Measurements from ENCODE around the gene FBLN1.

FBLN1 gene

DNA sequence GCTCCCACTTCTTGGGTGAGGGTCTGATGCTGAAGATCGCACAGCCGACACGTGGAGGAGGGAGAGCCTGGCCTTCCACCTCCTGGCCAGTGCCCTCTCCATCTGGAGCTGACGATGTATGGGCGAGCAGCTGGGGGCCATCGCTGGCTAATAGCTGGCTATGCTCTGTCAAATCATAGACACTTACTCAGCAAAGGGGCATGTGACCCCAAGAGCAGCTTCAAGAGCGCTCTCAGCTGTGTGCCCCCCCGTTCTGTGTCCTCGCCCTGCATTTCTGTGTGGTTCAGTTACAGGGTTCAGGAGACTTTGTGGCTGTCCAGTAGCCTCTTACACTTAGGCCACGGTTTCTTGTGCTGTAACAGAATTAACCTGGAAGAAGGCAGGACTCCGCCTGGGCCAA, 26.4 kb downstream of the FBLN1 start:
- no peak for ATAC-seq
- TF ChIP-seq CSDC2 (CRISPR knock-in tag; IDR thresholded peaks at IDR 0.05) = no peak
- TF ChIP-seq BACH2 (CRISPR knock-in tag; IDR thresholded peaks at IDR 0.05; ENCODE audit: borderline replicate concordance) = no peak
- TF ChIP-seq ZC3H10 (CRISPR knock-in tag; IDR thresholded peaks at IDR 0.05) = no peak
- no peak for TF ChIP-seq ARNTL (CRISPR knock-in tag; IDR thresholded peaks at IDR 0.05; ENCODE audit: borderline replicate concordance, low read depth)
- TF ChIP-seq SNAI2 (CRISPR knock-in tag; IDR thresholded peaks at IDR 0.05) = no peak
- TF ChIP-seq, protein P1, sequence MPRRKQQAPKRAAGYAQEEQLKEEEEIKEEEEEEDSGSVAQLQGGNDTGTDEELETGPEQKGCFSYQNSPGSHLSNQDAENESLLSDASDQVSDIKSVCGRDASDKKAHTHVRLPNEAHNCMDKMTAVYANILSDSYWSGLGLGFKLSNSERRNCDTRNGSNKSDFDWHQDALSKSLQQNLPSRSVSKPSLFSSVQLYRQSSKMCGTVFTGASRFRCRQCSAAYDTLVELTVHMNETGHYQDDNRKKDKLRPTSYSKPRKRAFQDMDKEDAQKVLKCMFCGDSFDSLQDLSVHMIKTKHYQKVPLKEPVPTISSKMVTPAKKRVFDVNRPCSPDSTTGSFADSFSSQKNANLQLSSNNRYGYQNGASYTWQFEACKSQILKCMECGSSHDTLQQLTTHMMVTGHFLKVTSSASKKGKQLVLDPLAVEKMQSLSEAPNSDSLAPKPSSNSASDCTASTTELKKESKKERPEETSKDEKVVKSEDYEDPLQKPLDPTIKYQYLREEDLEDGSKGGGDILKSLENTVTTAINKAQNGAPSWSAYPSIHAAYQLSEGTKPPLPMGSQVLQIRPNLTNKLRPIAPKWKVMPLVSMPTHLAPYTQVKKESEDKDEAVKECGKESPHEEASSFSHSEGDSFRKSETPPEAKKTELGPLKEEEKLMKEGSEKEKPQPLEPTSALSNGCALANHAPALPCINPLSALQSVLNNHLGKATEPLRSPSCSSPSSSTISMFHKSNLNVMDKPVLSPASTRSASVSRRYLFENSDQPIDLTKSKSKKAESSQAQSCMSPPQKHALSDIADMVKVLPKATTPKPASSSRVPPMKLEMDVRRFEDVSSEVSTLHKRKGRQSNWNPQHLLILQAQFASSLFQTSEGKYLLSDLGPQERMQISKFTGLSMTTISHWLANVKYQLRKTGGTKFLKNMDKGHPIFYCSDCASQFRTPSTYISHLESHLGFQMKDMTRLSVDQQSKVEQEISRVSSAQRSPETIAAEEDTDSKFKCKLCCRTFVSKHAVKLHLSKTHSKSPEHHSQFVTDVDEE (CRISPR knock-in tag; IDR thresholded peaks at IDR 0.05) = no peak
- no peak for TF ChIP-seq ISL1 (CRISPR knock-in tag; IDR thresholded peaks at IDR 0.05)
- TF ChIP-seq RARB (CRISPR knock-in tag; IDR thresholded peaks at IDR 0.05) = no peak
- TF ChIP-seq ZFP3 (CRISPR knock-in tag; IDR thresholded peaks at IDR 0.05) = no peak
- TF ChIP-seq PPARA (CRISPR knock-in tag; IDR thresholded peaks at IDR 0.05; ENCODE audit: borderline replicate concordance) = no peak
- no peak for TF ChIP-seq POU6F1 (CRISPR knock-in tag; IDR thresholded peaks at IDR 0.05; ENCODE audit: borderline replicate concordance, low read depth)
- TF ChIP-seq, protein P2, sequence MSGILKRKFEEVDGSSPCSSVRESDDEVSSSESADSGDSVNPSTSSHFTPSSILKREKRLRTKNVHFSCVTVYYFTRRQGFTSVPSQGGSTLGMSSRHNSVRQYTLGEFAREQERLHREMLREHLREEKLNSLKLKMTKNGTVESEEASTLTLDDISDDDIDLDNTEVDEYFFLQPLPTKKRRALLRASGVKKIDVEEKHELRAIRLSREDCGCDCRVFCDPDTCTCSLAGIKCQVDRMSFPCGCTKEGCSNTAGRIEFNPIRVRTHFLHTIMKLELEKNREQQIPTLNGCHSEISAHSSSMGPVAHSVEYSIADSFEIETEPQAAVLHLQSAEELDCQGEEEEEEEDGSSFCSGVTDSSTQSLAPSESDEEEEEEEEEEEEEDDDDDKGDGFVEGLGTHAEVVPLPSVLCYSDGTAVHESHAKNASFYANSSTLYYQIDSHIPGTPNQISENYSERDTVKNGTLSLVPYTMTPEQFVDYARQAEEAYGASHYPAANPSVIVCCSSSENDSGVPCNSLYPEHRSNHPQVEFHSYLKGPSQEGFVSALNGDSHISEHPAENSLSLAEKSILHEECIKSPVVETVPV (CRISPR knock-in tag; IDR thresholded peaks at IDR 0.05) = no peak
- TF ChIP-seq, protein P3, sequence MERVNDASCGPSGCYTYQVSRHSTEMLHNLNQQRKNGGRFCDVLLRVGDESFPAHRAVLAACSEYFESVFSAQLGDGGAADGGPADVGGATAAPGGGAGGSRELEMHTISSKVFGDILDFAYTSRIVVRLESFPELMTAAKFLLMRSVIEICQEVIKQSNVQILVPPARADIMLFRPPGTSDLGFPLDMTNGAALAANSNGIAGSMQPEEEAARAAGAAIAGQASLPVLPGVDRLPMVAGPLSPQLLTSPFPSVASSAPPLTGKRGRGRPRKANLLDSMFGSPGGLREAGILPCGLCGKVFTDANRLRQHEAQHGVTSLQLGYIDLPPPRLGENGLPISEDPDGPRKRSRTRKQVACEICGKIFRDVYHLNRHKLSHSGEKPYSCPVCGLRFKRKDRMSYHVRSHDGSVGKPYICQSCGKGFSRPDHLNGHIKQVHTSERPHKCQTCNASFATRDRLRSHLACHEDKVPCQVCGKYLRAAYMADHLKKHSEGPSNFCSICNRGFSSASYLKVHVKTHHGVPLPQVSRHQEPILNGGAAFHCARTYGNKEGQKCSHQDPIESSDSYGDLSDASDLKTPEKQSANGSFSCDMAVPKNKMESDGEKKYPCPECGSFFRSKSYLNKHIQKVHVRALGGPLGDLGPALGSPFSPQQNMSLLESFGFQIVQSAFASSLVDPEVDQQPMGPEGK (CRISPR knock-in tag; IDR thresholded peaks at IDR 0.05; ENCODE audit: borderline replicate concordance) = no peak
- no peak for TF ChIP-seq ZNF8 (CRISPR knock-in tag; IDR thresholded peaks at IDR 0.05)
- TF ChIP-seq TOX (CRISPR knock-in tag; IDR thresholded peaks at IDR 0.05; ENCODE audit: borderline replicate concordance) = no peak
- TF ChIP-seq OSR1 (CRISPR knock-in tag; IDR thresholded peaks at IDR 0.05) = no peak

- ATAC-seq = no peak
- TF ChIP-seq ZFP30 (CRISPR knock-in tag; IDR thresholded peaks at IDR 0.05) = no peak
- TF ChIP-seq ZNF565 (CRISPR knock-in tag; conservative IDR thresholded peaks at IDR 0.05; ENCODE audit: low read depth) = no peak
- TF ChIP-seq POU6F1 (CRISPR knock-in tag; IDR thresholded peaks at IDR 0.05; ENCODE audit: borderline replicate concordance, low read depth) = no peak
- TF ChIP-seq RARB (CRISPR knock-in tag; IDR thresholded peaks at IDR 0.05) = no peak
- TF ChIP-seq ZNF8 (CRISPR knock-in tag; IDR thresholded peaks at IDR 0.05) = no peak
- no peak for TF ChIP-seq TCF4 (CRISPR knock-in tag; IDR thresholded peaks at IDR 0.05; ENCODE audit: borderline replicate concordance)
- no peak for TF ChIP-seq BACH2 (CRISPR knock-in tag; IDR thresholded peaks at IDR 0.05; ENCODE audit: borderline replicate concordance)
- no peak for TF ChIP-seq ISL1 (CRISPR knock-in tag; IDR thresholded peaks at IDR 0.05)
- no peak for TF ChIP-seq ARNTL (CRISPR knock-in tag; IDR thresholded peaks at IDR 0.05; ENCODE audit: borderline replicate concordance, low read depth)
- TF ChIP-seq, protein P3 (CRISPR knock-in tag; IDR thresholded peaks at IDR 0.05; ENCODE audit: borderline replicate concordance) = no peak
- no peak for TF ChIP-seq ZNF70 (CRISPR knock-in tag; IDR thresholded peaks at IDR 0.05)
- TF ChIP-seq CSDC2 (CRISPR knock-in tag; IDR thresholded peaks at IDR 0.05) = no peak
- TF ChIP-seq CREB5 (CRISPR knock-in tag; IDR thresholded peaks at IDR 0.05; ENCODE audit: low read depth) = no peak
- TF ChIP-seq, protein P2 (CRISPR knock-in tag; IDR thresholded peaks at IDR 0.05) = no peak
- TF ChIP-seq OSR1 (CRISPR knock-in tag; IDR thresholded peaks at IDR 0.05) = no peak
- no peak for TF ChIP-seq TOX (CRISPR knock-in tag; IDR thresholded peaks at IDR 0.05; ENCODE audit: borderline replicate concordance)
- no peak for TF ChIP-seq PPARA (CRISPR knock-in tag; IDR thresholded peaks at IDR 0.05; ENCODE audit: borderline replicate concordance)
- TF ChIP-seq ZC3H10 (CRISPR knock-in tag; IDR thresholded peaks at IDR 0.05) = no peak
- TF ChIP-seq ZFP3 (CRISPR knock-in tag; IDR thresholded peaks at IDR 0.05) = no peak
Measured at GRCh38 chr22:45529971-45530575, 27.4 kb downstream of the FBLN1 start.
